ENCODE data around the gene TPM1. TPM values are rescaled to one million over a fixed set of nuclear protein-coding genes. Genes with fewer than 3 reads are reported as not detected.

The TPM1 gene
- total RNA-seq, 1 experiment from 2014 or later: 748 TPM

GRCh38 chr15:63035253-63035652 is 7.3 kb upstream of the TPM1 start:
- H4K8ac ChIP-seq (replicated peaks; ENCODE audit: insufficient read length, low read depth, low read length): no peak overlapping the region

More at GRCh38 chr15:63035253-63035652, 7.3 kb upstream of the TPM1 start:
- Mint-ChIP-seq H3K27ac (no peak overlapping the region), H3K27me3 (ENCODE audit: low read depth) (peaks cover 5% of the 10 kb centered on the region; the same call in 1 of the 2 replicates), H3K4me3 (no peak overlapping the region), H3K4me1 (peaks cover 28 to 41% of the 10 kb centered on the region in 2 experiments), H3K9me3 (peaks cover 0 to 3% of the 10 kb centered on the region in 2 experiments; a peak in 1 of 5 replicates), H3K36me3 (ENCODE audit: insufficient read depth in 1 of 3, low read depth in 3 of 3) (peaks cover 0 to 4% (median 3%) of the 10 kb centered on the region in 3 experiments; a peak in 3 of 7 replicates)
- no peak overlapping the region for H4K5ac ChIP-seq (ENCODE audit: insufficient read length, low read depth, low read length)
- H3K9ac ChIP-seq (ENCODE audit: extremely low read depth, insufficient read length, low read length): no peak overlapping the region
- H2AFZ ChIP-seq (ENCODE audit: low read length): no peak overlapping the region
- no peak overlapping the region for H3K14ac ChIP-seq (ENCODE audit: insufficient read depth, low read length)
- H2AK5ac ChIP-seq (ENCODE audit: insufficient read length, low read length): no peak overlapping the region
- no peak overlapping the region for H4K91ac ChIP-seq (ENCODE audit: insufficient read length, low read depth, low read length)
- no peak overlapping the region for H3K56ac ChIP-seq (ENCODE audit: insufficient read length, low read depth, low read length)
- peaks cover 4% of the 10 kb centered on the region; the same call in 1 of the 2 replicates for H3K4me1 ChIP-seq (ENCODE audit: insufficient read depth, low read length)
- no peaks in the 10 kb centered on the region for H3K9me3 ChIP-seq (ENCODE audit: control insufficient read depth, low read depth, low read length)
- no peak overlapping the region for H2BK20ac ChIP-seq (ENCODE audit: low read depth, low read length, poor library complexity, severe bottlenecking)
- no CpG with 5 or more reads among the region's 4 CpGs for WGBS (ENCODE audit: extremely low coverage, insufficient read length, low lambda C conversion rate)
- H2BK12ac ChIP-seq (ENCODE audit: insufficient read length, low read depth, low read length): no peak overlapping the region
- no peak for DNase-seq
- H3K23me2 ChIP-seq (ENCODE audit: insufficient read length, low read depth, low read length, poor library complexity, severe bottlenecking): no peaks in the 10 kb centered on the region
- no peaks in the 10 kb centered on the region for H4K20me1 ChIP-seq (ENCODE audit: control insufficient read depth, insufficient read depth, insufficient read length)
- no peak overlapping the region for H3K18ac ChIP-seq (ENCODE audit: insufficient read length, low read depth, low read length)
- no peak overlapping the region for H3T11ph ChIP-seq (ENCODE audit: low read length)
- TF ChIP-seq CTCF (conservative IDR thresholded peaks at IDR 0.05): no peak
- H3K4me2 ChIP-seq (ENCODE audit: insufficient read depth, insufficient read length, low read length): no peak overlapping the region
- H2BK120ac ChIP-seq (ENCODE audit: low read depth, low read length, poor library complexity, severe bottlenecking): no peak overlapping the region
- H2BK5ac ChIP-seq (ENCODE audit: insufficient read length, low read length): no peak overlapping the region
- no peak overlapping the region for H3K27ac ChIP-seq (ENCODE audit: insufficient read length, low read depth, low read length)
- no peaks in the 10 kb centered on the region for H3K79me2 ChIP-seq (ENCODE audit: insufficient read depth, low read length)
- H3K23ac ChIP-seq (ENCODE audit: insufficient read length, low read depth, low read length): no peak overlapping the region
- no peaks in the 10 kb centered on the region for H3K79me1 ChIP-seq (ENCODE audit: insufficient read depth, low read depth, low read length, poor library complexity, severe bottlenecking)
- H2BK15ac ChIP-seq (ENCODE audit: low read depth, low read length): no peak overlapping the region
- no peak overlapping the region for H3K4ac ChIP-seq (ENCODE audit: low read depth, low read length)
- no peaks in the 10 kb centered on the region for H3K27me3 ChIP-seq (ENCODE audit: insufficient read depth, low read length)

All from H9 (cell line).